ENCODE measurements around the gene VAT1L.
A peak's percentile ranks its signal among the peaks of the same experiment; 100 is the strongest.
"Not testable (repeated sequence)": the region's sequence is repeated elsewhere in the genome, so short reads cannot be mapped to it uniquely, and the experiment has no call there.

VAT1L gene

GRCh38 chr16:77962689-77963088, 174.3 kb downstream of the VAT1L start:
- no peak for DNase-seq

- no peak for DNase-seq
These were observed 175.1 kb downstream of the VAT1L start for GRCh38 chr16:77963185-77964044.

- no peak for DNase-seq
These were observed 177.0 kb downstream of the VAT1L start for GRCh38 chr16:77965346-77965745.

- no peak for DNase-seq
These were observed 178.9 kb downstream of the VAT1L start for GRCh38 chr16:77967054-77967904.

GRCh38 chr16:77969861-77970260, 181.5 kb downstream of the VAT1L start:
- DNase-seq: no peak

- DNase-seq: no peak
These were observed 182.0 kb downstream of the VAT1L start for GRCh38 chr16:77970371-77970770.

- DNase-seq: peak; percentile 74
These were observed 183.1 kb downstream of the VAT1L start for GRCh38 chr16:77971306-77972061.

- no peak for DNase-seq
These were observed 183.7 kb downstream of the VAT1L start for GRCh38 chr16:77972062-77972392.

- no peak for DNase-seq
These were observed 186.5 kb downstream of the VAT1L start for GRCh38 chr16:77974883-77975282.

- DNase-seq: no peak
These were observed 187.6 kb downstream of the VAT1L start for GRCh38 chr16:77975942-77976341.

- DNase-seq: no peak
These were observed 189.0 kb downstream of the VAT1L start for GRCh38 chr16:77977339-77977738.

GRCh38 chr16:77985111-77985510, 196.7 kb downstream of the VAT1L start:
- no peak for DNase-seq

GRCh38 chr16:77986011-77986740, 197.8 kb downstream of the VAT1L start:
- no peak for DNase-seq

- no peak for DNase-seq
These were observed 199.4 kb downstream of the VAT1L start for GRCh38 chr16:77987810-77988209.

GRCh38 chr16:77989846-77990245, 201.5 kb downstream of the VAT1L start:
- DNase-seq: no peak

- DNase-seq: no peak
These were observed 203.3 kb downstream of the VAT1L start for GRCh38 chr16:77991701-77992100.

- not testable (repeated sequence) for DNase-seq
These were observed 204.0 kb downstream of the VAT1L start for GRCh38 chr16:77992381-77992780.

- no peak for DNase-seq
These were observed 205.0 kb downstream of the VAT1L start for GRCh38 chr16:77993111-77993985.

- no peak for DNase-seq
These were observed 207.6 kb downstream of the VAT1L start for GRCh38 chr16:77995843-77996455.

GRCh38 chr16:77998350-77999023, 210.1 kb downstream of the VAT1L start:
- DNase-seq: no peak

Measured in activated T-cell treated with anti-CD3 and anti-CD28 coated beads, Interleukin-2, amount 50 U/mL, for 1 hour (primary cell).